ENCODE measurements around the gene KCNJ2. TPM values are rescaled to one million over a fixed set of nuclear protein-coding genes. Genes with fewer than 3 reads are reported as not detected.

Gene KCNJ2
- total RNA-seq, 1 donor from 2014 or later = 1.1 TPM

GRCh38 chr17:70225276-70225675 lies 55.9 kb downstream of the KCNJ2 start:
- Histone ChIP-seq H3K4me1 (no peaks in the 10 kb centered on the region), H3K4me2 (no peak overlapping the region), H3K79me2 (ENCODE audit: low read depth) (no peaks in the 10 kb centered on the region), H3K36me3 (no peaks in the 10 kb centered on the region), H4K20me1 (ENCODE audit: low read depth) (no peaks in the 10 kb centered on the region), H3K9ac (no peak overlapping the region), H3K27me3 (no peaks in the 10 kb centered on the region), H3K4me3 (no peak overlapping the region), H2AFZ (replicated peaks) (no peak overlapping the region), H3K27ac (no peak overlapping the region), H3K9me3 (ENCODE audit: low read depth) (no peaks in the 10 kb centered on the region), H3F3A (ENCODE audit: low read depth) (no peaks in the 10 kb centered on the region)
- Mint-ChIP-seq H3K4me3 (no peak overlapping the region), H3K27me3 (ENCODE audit: insufficient read depth, low read depth) (no peaks in the 10 kb centered on the region), H3K9me3 (no peaks in the 10 kb centered on the region), H3K36me3 (no peaks in the 10 kb centered on the region), H3K4me1 (peaks cover 9% of the 10 kb centered on the region), H3K27ac (no peak overlapping the region)
- TF ChIP-seq EZH2 (IDR thresholded peaks at IDR 0.05) (no peak), CTCF (IDR thresholded peaks at IDR 0.05) (no peak), EZH2phosphoT487 (IDR thresholded peaks at IDR 0.05) (no peak)
- no peak for DNase-seq (ENCODE audit: low spot score)

Other genes starting within 250 kb of the KCNJ2 start
- not detected in 2 replicates for gene KCNJ16, start 94.3 kb upstream of the KCNJ2 start, total RNA-seq (ENCODE audit: low replicate concordance)

All from neural progenitor cell (in vitro differentiated cells).